ENCODE measurements around the gene B4GALT2. TPM values are rescaled to one million over a fixed set of nuclear protein-coding genes. Genes with fewer than 3 reads are reported as not detected.

B4GALT2 gene
- total RNA-seq, 1 experiment from 2014 or later: 70.9 TPM

DNA sequence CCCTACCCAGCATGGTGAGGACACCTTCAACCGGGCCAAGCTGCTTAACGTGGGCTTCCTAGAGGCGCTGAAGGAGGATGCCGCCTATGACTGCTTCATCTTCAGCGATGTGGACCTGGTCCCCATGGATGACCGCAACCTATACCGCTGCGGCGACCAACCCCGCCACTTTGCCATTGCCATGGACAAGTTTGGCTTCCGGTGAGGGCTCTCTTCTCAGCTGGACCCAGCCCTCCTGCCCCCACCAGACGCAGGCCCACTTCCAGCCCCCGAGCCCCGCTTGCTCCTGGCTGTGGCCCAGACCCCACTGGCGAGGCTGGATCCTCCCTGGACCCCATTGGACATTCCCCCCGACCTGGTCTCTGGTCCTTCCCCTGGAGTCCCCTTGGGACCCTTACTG lies 5.8 kb downstream of the B4GALT2 start:
- Mint-ChIP-seq H3K4me3 (no peak overlapping the region), H3K27me3 (ENCODE audit: low read depth) (no peaks in the 10 kb centered on the region; the same call in none of the 2 replicates), H3K27ac (no peak overlapping the region), H3K9me3 (no peaks in the 10 kb centered on the region; a peak in 1 of 5 replicates), H3K36me3 (ENCODE audit: insufficient read depth in 1 of 3, low read depth in 3 of 3) (peaks cover 15 to 49% (median 47%) of the 10 kb centered on the region in 3 experiments; a peak in 6 of 7 replicates), H3K4me1 (peaks cover 9% of the 10 kb centered on the region in 2 experiments)
- H2BK20ac ChIP-seq (ENCODE audit: low read depth, low read length, poor library complexity, severe bottlenecking): no peak overlapping the region
- TF ChIP-seq, protein P1, sequence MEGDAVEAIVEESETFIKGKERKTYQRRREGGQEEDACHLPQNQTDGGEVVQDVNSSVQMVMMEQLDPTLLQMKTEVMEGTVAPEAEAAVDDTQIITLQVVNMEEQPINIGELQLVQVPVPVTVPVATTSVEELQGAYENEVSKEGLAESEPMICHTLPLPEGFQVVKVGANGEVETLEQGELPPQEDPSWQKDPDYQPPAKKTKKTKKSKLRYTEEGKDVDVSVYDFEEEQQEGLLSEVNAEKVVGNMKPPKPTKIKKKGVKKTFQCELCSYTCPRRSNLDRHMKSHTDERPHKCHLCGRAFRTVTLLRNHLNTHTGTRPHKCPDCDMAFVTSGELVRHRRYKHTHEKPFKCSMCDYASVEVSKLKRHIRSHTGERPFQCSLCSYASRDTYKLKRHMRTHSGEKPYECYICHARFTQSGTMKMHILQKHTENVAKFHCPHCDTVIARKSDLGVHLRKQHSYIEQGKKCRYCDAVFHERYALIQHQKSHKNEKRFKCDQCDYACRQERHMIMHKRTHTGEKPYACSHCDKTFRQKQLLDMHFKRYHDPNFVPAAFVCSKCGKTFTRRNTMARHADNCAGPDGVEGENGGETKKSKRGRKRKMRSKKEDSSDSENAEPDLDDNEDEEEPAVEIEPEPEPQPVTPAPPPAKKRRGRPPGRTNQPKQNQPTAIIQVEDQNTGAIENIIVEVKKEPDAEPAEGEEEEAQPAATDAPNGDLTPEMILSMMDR (conservative IDR thresholded peaks at IDR 0.05): no peak
- H3K4me2 ChIP-seq (ENCODE audit: insufficient read depth, insufficient read length, low read length): no peak overlapping the region
- no peaks in the 10 kb centered on the region for H4K20me1 ChIP-seq (ENCODE audit: control insufficient read depth, insufficient read depth, insufficient read length)
- H3K79me2 ChIP-seq (ENCODE audit: insufficient read depth, low read length): no peaks in the 10 kb centered on the region; the same call in 1 of the 2 replicates
- H2BK5ac ChIP-seq (ENCODE audit: insufficient read length, low read length): no peak overlapping the region
- H3K56ac ChIP-seq (ENCODE audit: insufficient read length, low read depth, low read length): no peak overlapping the region
- no peak overlapping the region for H2AK5ac ChIP-seq (ENCODE audit: insufficient read length, low read length)
- no peaks in the 10 kb centered on the region for H3K79me1 ChIP-seq (ENCODE audit: insufficient read depth, low read depth, low read length, poor library complexity, severe bottlenecking)
- no peak overlapping the region for H3K9ac ChIP-seq (ENCODE audit: extremely low read depth, insufficient read length, low read length)
- H3K27ac ChIP-seq (ENCODE audit: insufficient read length, low read depth, low read length): no peak overlapping the region
- H3K4ac ChIP-seq (ENCODE audit: low read depth, low read length): no peak overlapping the region
- no peak overlapping the region for H3T11ph ChIP-seq (ENCODE audit: low read length)
- no peak overlapping the region for H3K14ac ChIP-seq (ENCODE audit: insufficient read depth, low read length)
- no peak overlapping the region for H4K8ac ChIP-seq (replicated peaks; ENCODE audit: insufficient read length, low read depth, low read length)
- H3K4me1 ChIP-seq (ENCODE audit: insufficient read depth, low read length): peaks cover 3% of the 10 kb centered on the region; the same call in 1 of the 2 replicates
- H2AFZ ChIP-seq (ENCODE audit: low read length): no peak overlapping the region
- no CpG with 5 or more reads among the region's 16 CpGs for WGBS (ENCODE audit: extremely low coverage, insufficient read length, low lambda C conversion rate)
- peaks cover 3% of the 10 kb centered on the region for H3K23me2 ChIP-seq (ENCODE audit: insufficient read length, low read depth, low read length, poor library complexity, severe bottlenecking)
- H2BK12ac ChIP-seq (ENCODE audit: insufficient read length, low read depth, low read length): no peak overlapping the region
- H2BK15ac ChIP-seq (ENCODE audit: low read depth, low read length): no peak overlapping the region
- no peaks in the 10 kb centered on the region for H3K27me3 ChIP-seq (ENCODE audit: insufficient read depth, low read length)
- H3K18ac ChIP-seq (ENCODE audit: insufficient read length, low read depth, low read length): no peak overlapping the region
- H2BK120ac ChIP-seq (ENCODE audit: low read depth, low read length, poor library complexity, severe bottlenecking): no peak overlapping the region
- no peaks in the 10 kb centered on the region for H3K9me3 ChIP-seq (ENCODE audit: control insufficient read depth, low read depth, low read length)
- no peak overlapping the region for H3K23ac ChIP-seq (ENCODE audit: insufficient read length, low read depth, low read length)
- no peak overlapping the region for H4K5ac ChIP-seq (ENCODE audit: insufficient read length, low read depth, low read length)
- no peak for DNase-seq
- no peak overlapping the region for H4K91ac ChIP-seq (ENCODE audit: insufficient read length, low read depth, low read length)
